Subcutaneous adipose tissue (tissue), 4 donors: Measurements from ENCODE around the gene SACM1L. TPM values are rescaled to one million over a fixed set of nuclear protein-coding genes. Genes with fewer than 3 reads are reported as not detected.

ENCODE experiments used
- total RNA-seq, 4 donors: library from RNA; depleted of rRNA; stranded (reverse); fragments of >200 nt; gene quantifications; one replicate each; pipeline ENCODE4 v1.1.0, GENCODE V29; 2016
- TF ChIP-seq, protein P1 (sequence below): fragments of 450-650 bp; IDR thresholded peaks from one replicate; pipeline ENCODE4 v1.5.1; 2016; ENCODE audit warnings: low read depth, mild to moderate bottlenecking, control low read depth, antibody characterized with exemption, moderate library complexity

SACM1L gene
- total RNA-seq, 4 donors from 2014 or later, result 54.9 to 78.8 (median 55.6) TPM

DNA sequence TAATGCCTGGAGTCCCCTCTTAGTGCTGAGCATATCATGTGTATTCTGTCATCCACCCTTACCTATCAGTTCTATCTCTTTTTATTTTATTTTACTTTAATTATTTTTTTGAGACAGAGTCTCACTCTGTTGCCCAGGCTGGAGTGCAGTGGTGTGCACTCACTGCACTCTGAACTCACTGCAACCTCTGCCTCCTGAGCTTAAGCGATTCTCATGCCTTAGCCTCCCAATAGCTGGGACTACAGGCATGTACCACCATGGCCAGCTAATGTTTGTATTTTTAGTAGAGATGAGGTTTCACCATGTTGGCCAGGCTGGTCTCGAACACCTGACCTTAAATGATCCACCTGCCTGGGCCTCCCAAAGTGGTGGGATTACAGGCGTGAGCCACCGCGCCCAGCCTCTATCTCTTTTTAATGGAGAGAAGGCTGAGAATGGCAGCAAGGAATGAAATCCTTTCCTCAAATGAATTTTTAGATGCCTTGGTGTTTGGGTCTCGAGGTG, 11.4 kb downstream of the SACM1L start:
- TF ChIP-seq, protein P1, sequence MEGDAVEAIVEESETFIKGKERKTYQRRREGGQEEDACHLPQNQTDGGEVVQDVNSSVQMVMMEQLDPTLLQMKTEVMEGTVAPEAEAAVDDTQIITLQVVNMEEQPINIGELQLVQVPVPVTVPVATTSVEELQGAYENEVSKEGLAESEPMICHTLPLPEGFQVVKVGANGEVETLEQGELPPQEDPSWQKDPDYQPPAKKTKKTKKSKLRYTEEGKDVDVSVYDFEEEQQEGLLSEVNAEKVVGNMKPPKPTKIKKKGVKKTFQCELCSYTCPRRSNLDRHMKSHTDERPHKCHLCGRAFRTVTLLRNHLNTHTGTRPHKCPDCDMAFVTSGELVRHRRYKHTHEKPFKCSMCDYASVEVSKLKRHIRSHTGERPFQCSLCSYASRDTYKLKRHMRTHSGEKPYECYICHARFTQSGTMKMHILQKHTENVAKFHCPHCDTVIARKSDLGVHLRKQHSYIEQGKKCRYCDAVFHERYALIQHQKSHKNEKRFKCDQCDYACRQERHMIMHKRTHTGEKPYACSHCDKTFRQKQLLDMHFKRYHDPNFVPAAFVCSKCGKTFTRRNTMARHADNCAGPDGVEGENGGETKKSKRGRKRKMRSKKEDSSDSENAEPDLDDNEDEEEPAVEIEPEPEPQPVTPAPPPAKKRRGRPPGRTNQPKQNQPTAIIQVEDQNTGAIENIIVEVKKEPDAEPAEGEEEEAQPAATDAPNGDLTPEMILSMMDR, result no peak

DNA sequence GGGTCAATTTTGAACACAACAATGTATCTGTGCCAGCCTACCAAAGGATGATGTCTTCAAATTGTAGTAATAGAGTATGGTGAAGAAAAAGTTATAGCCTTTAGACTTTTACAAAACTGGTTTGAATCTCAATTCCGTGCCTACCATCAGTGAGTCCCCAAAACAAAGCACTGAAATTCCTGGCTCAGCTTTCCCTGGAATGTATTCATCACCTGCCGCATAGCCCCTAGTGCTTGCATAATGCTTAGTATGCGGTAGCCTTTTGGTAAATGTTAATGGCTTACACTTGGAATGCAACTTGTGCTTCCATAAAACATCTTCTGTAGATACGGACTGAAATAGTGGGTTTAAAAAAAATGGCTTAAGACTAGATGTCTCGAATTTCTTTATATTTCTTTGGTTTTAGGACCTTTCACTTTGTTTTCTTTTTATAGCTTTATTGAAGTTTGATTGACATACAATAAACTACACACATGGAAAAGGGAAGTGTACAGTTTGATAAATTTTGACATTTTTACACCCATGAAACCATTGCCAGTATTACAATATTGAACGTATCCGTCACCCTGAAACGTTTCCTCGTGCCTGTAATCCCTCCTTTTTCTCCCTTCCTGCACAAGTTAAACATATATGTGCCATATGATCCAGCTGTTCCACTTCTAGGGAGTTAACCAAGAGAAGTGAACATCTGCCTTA, 12.1 kb downstream of the SACM1L start:
- TF ChIP-seq, protein P1, result no peak

DNA sequence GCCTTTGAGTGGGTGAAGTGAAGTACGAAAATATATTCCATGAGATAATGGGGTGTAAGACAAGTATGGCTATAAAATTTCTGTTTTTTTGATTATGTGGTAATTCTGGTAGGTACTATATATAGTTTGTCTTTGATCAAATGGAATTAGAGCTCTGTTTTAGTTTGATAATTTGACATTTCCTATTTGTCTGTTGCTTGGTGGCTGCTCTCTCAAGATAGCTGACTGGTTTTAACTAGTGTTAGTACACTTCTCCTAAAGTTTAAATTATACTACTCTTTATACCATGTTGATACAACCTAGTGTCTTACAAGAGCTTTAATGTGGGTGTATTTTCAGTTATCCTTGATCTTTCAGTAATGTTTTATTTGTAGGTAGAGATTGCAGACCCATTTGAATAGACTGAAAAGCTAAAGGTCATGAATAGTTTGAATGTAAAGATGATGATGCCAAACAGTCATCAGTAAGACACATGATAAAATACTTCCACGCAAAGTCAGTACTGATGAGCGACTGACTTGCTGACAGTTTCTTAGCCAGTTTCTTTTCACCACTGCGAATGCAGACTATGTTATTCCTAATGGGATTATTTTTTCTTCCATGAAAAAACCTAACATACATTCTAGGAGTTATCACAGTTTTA, 15.2 kb downstream of the SACM1L start:
- TF ChIP-seq, protein P1, result no peak

DNA sequence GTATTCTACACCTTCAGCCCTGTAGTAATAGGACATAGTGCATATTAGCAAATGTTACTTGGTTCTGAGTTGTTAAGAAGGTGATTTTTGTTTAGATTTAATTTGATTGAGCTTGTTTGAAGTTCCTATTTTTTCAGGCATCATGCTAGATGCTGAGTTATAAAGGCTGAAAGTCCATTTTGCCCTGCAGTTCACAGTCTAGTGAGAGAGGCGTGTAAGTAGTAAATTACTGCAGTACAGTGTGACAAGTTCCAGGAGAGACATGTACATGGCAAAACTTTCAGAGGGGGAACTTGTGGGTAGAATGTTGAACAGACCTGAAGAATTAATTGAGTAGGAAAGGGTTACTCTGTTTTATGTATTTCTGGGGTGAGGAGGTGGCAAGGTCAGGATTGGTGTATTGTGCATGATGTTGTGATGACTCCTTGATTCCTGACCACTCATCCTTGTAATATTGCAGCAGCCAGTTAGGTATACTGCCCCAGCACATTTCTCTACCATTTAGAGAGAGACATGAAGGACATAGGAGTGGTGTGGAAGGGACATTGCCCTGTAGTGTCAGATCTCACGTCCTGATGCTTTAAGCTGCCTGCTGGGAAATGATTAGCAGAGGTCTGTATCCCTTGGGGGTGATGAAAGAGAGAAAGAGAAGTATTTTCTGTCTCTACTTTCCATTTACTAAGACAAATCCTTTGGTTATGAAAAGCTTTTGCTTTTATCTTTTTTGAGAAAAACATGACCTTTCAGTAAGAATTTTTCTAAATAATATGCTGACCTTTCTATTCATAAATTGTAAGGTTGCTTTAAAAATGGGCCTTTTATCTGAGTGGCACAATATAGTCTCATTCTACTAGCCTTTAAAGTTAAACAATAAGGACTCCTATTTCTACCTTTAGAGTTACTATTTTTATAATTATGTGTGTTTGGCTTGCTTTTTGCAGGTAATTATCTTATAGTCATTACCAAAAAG, 16.9 kb downstream of the SACM1L start:
- TF ChIP-seq, protein P1, result no peak

DNA sequence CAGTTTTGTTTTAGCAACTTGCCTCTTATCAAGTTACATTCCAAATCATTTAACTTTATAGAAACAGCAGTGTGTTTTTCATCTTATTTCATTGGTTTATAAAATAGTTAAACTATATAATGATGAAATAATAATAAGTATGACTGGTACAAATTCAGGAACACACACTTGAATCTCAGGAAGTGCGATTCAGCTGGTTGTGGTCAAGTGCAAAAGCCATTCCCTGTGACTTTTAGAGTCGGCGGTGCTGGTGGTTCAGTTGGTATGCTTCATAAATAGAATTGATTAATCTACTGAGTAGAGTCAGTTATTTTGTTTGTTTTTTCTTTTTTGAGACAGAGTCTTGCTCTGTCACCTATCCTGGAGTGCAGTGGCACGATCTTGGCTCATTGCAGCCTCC, 22.7 kb downstream of the SACM1L start:
- TF ChIP-seq, protein P1, result no peak

DNA sequence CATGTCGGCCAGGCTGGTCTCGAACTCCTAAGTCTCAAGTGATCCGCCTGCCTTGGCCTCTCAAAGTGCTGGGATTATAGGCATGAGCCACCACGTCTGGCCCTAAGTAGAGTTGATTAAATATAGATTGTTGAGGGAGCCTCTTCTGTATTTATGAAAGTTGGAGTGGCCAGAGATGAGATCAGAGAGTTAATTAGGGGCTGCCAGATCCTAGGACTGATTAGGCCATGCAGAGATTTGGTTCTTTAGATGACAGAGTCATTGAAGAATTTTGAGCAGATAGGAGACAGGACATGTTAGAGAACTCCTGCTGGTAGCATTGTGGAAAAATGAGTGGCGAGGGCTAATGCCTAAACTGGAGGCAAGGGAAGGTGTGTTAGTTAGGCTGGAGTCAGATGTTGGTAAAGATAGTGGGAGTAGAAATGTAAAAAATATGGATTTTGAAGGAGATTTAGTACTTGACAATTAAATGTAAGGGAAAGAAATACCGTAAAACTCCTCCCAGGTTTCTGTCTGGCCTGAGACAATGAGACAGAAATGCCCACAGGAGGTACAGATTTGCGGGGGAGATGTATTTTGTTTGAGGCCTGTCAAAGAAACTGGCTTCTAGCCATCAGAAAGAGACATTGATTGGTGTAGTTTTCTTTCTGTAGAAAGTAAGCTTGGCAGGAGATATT, 23.4 kb downstream of the SACM1L start:
- TF ChIP-seq, protein P1, result no peak
